ENCODE results near the gene SLC25A38.
A peak's percentile ranks its signal among the peaks of the same experiment; 100 is the strongest.

SLC25A38 gene

DNA sequence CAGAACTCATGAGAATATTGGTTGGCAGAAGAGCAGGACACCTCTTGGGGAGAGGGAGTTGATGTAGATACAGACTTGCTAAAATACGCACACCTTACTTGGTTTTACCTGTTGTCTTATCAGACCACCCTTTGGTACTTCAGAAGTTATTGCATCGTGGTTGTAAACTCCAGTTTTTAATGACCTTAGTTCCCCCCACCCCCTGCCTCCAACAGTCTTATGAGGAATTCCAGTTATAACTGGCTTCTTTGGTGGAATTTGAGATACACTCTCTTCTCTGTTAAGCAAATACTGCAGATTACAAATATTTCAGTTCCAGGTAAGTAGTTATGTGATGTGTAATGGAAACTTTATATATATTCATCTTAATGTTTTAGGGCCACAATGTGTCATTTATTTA lies 5.0 kb downstream of the SLC25A38 start:
- peak overlapping the region; percentile 57 for H3K4me2 ChIP-seq (ENCODE audit: low read length)
- H3K79me2 ChIP-seq (ENCODE audit: control insufficient read depth, low read length) = peaks cover 81% of the 10 kb centered on the region
- H3K9me3 ChIP-seq (ENCODE audit: control insufficient read depth, insufficient read depth, low read length) = no peaks in the 10 kb centered on the region
- H3K9me2 ChIP-seq (replicated peaks; ENCODE audit: control insufficient read depth, low read length) = no peaks in the 10 kb centered on the region
- no peak overlapping the region for H3K27ac ChIP-seq (ENCODE audit: low read depth, low read length)
- H3K36me3 ChIP-seq (ENCODE audit: control insufficient read depth, low read length) = peaks cover 71% of the 10 kb centered on the region
- H4K20me1 ChIP-seq (ENCODE audit: control insufficient read depth, insufficient read depth, low read depth, low read length) = peaks cover 30% of the 10 kb centered on the region
- TF ChIP-seq EZH2phosphoT487 (IDR thresholded peaks at IDR 0.05; ENCODE audit: borderline replicate concordance, low read length) (no peak), CTCF (IDR thresholded peaks at IDR 0.05; ENCODE audit: low read depth, low read length, poor library complexity, severe bottlenecking) (no peak)
- peak overlapping the region; percentile 52 for H3K4me3 ChIP-seq (ENCODE audit: low read length)
- H3K27me3 ChIP-seq (ENCODE audit: control insufficient read depth, low read length) = no peaks in the 10 kb centered on the region
- H3F3A ChIP-seq (ENCODE audit: control insufficient read depth, insufficient read depth) = no peaks in the 10 kb centered on the region
- H3K4me1 ChIP-seq (ENCODE audit: control insufficient read depth, low read length) = peaks cover 53% of the 10 kb centered on the region

GRCh38 chr3:39388741-39389248 lies 5.6 kb downstream of the SLC25A38 start:
- no peak for TF ChIP-seq EZH2phosphoT487 (IDR thresholded peaks at IDR 0.05; ENCODE audit: borderline replicate concordance, low read length)
- TF ChIP-seq CTCF (IDR thresholded peaks at IDR 0.05; ENCODE audit: low read depth, low read length, poor library complexity, severe bottlenecking) = no peak
- no peaks in the 10 kb centered on the region for H3K9me3 ChIP-seq (ENCODE audit: control insufficient read depth, insufficient read depth, low read length)
- H4K20me1 ChIP-seq (ENCODE audit: control insufficient read depth, insufficient read depth, low read depth, low read length) = peaks cover 30% of the 10 kb centered on the region
- H3K27me3 ChIP-seq (ENCODE audit: control insufficient read depth, low read length) = no peaks in the 10 kb centered on the region
- H3K4me2 ChIP-seq (ENCODE audit: low read length) = peak overlapping the region; percentile 57
- peaks cover 74% of the 10 kb centered on the region for H3K36me3 ChIP-seq (ENCODE audit: control insufficient read depth, low read length)
- no peaks in the 10 kb centered on the region for H3K9me2 ChIP-seq (replicated peaks; ENCODE audit: control insufficient read depth, low read length)
- peak overlapping the region; percentile 37 for H3K27ac ChIP-seq (ENCODE audit: low read depth, low read length)
- H3K79me2 ChIP-seq (ENCODE audit: control insufficient read depth, low read length) = peaks cover 74% of the 10 kb centered on the region
- peaks cover 53% of the 10 kb centered on the region for H3K4me1 ChIP-seq (ENCODE audit: control insufficient read depth, low read length)
- H3F3A ChIP-seq (ENCODE audit: control insufficient read depth, insufficient read depth) = no peaks in the 10 kb centered on the region
- peak overlapping the region; percentile 52 for H3K4me3 ChIP-seq (ENCODE audit: low read length)

DNA sequence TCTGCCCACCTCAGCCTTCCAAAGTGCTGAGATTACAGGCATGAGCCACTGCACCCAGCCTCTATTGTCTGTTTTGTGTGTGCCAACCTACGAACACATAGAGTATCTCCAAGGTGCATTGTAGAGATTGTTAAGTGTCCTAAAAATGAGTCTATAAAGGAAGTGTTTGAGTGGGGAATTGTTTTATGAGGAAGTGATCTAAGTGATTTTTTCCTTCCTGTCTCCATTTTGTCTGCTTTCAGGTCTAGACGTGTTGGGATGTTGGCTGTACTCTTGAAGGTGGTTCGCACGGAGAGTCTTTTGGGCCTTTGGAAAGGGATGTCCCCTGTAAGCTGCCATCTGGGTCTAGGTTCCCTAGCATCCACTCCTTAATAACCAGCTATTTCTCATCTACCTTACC lies 7.0 kb downstream of the SLC25A38 start:
- no peaks in the 10 kb centered on the region for H3K9me2 ChIP-seq (replicated peaks; ENCODE audit: control insufficient read depth, low read length)
- peaks cover 82% of the 10 kb centered on the region for H3K36me3 ChIP-seq (ENCODE audit: control insufficient read depth, low read length)
- no peak overlapping the region for H3K27ac ChIP-seq (ENCODE audit: low read depth, low read length)
- H3K4me1 ChIP-seq (ENCODE audit: control insufficient read depth, low read length) = peaks cover 46% of the 10 kb centered on the region
- peaks cover 62% of the 10 kb centered on the region for H3K79me2 ChIP-seq (ENCODE audit: control insufficient read depth, low read length)
- H3K4me2 ChIP-seq (ENCODE audit: low read length) = no peak overlapping the region
- no peak for TF ChIP-seq EZH2phosphoT487 (IDR thresholded peaks at IDR 0.05; ENCODE audit: borderline replicate concordance, low read length)
- no peak for TF ChIP-seq CTCF (IDR thresholded peaks at IDR 0.05; ENCODE audit: low read depth, low read length, poor library complexity, severe bottlenecking)
- no peaks in the 10 kb centered on the region for H3K27me3 ChIP-seq (ENCODE audit: control insufficient read depth, low read length)
- H3K4me3 ChIP-seq (ENCODE audit: low read length) = no peak overlapping the region
- no peaks in the 10 kb centered on the region for H3F3A ChIP-seq (ENCODE audit: control insufficient read depth, insufficient read depth)
- H3K9me3 ChIP-seq (ENCODE audit: control insufficient read depth, insufficient read depth, low read length) = no peaks in the 10 kb centered on the region
- peaks cover 23% of the 10 kb centered on the region for H4K20me1 ChIP-seq (ENCODE audit: control insufficient read depth, insufficient read depth, low read depth, low read length)
